Spleen (tissue), 11 donors: ENCODE results near the gene RGS17. TPM values are rescaled to one million over a fixed set of nuclear protein-coding genes. Genes with fewer than 3 reads are reported as not detected.

Source experiments
- DNase-seq: peaks from one replicate; pipeline ENCODE4 v3.0.0-alpha.2; 2020
- H3K27ac ChIP-seq, 8 donors: fragments of 200-600 bp; sonication (generic) in 7 of 8; 1 replicate in 4 of 8; 2 replicates in 4 of 8; pipeline versions ENCODE4 v1.5.0 to v1.8.0; 2016 to 2021; ENCODE audit warnings: inconsistent platforms in 4 of 8, mild to moderate bottlenecking in 4 of 8, moderate library complexity in 1 of 8
- H3K27me3 ChIP-seq, 7 donors: fragments of 200-600 bp; sonication (generic) in 6 of 7; replicated peaks in 1 of 7; 1 replicate in 4 of 7; 2 replicates in 3 of 7; pipeline versions ENCODE4 v1.5.0 to v1.8.0; 2016 to 2021; ENCODE audit warnings: inconsistent platforms in 3 of 7, mild to moderate bottlenecking in 1 of 7
- H3K36me3 ChIP-seq, 6 donors: fragments of 200-600 bp; sonication (generic) in 5 of 6; 1 replicate in 4 of 6; 2 replicates in 2 of 6; pipeline versions ENCODE4 v1.5.0 to v1.8.0; 2016 to 2021; ENCODE audit warnings: inconsistent platforms in 2 of 6
- H3K4me1 ChIP-seq, 6 donors: fragments of 200-600 bp; sonication (generic) in 5 of 6; 1 replicate in 3 of 6; 2 replicates in 3 of 6; pipeline versions ENCODE4 v1.5.0 to v1.8.0; 2016 to 2021; ENCODE audit warnings: inconsistent platforms in 3 of 6
- H3K4me3 ChIP-seq, 8 donors: fragments of 200-600 bp; sonication (generic) in 7 of 8; 1 replicate in 4 of 8; 2 replicates in 4 of 8; pipeline versions ENCODE4 v1.5.0 to v1.8.0; 2016 to 2021; ENCODE audit warnings: inconsistent platforms in 4 of 8, mild to moderate bottlenecking in 4 of 8, moderate library complexity in 2 of 8
- H3K9me3 ChIP-seq, 8 donors: fragments of 200-600 bp; sonication (generic) in 7 of 8; 1 replicate in 4 of 8; 2 replicates in 4 of 8; pipeline versions ENCODE4 v1.5.0 to v1.8.0; 2016 to 2021; ENCODE audit warnings: inconsistent platforms in 4 of 8
- POLR2A ChIP-seq, 3 donors: fragments of 450-650 bp; IDR thresholded peaks; one replicate each; pipeline ENCODE4 v1.5.1; 2017; ENCODE audit warnings: antibody characterized with exemption in 3 of 3, mild to moderate bottlenecking in 1 of 3
- POLR2AphosphoS5 ChIP-seq, 3 donors: sonication (generic); formaldehyde crosslinking; IDR thresholded peaks; one replicate each; pipeline ENCODE4 v1.5.1; 2017; ENCODE audit warnings: antibody characterized with exemption in 3 of 3
- WGBS, 5 donors: extraction: QIAGEN DNeasy Blood & Tissue Kit in 3 of 5; methylation state at CpG; one replicate each; pipeline versions ENCODE4 v1.1.5 to v1.1.7; 2013 to 2018; 5-methylcytosine and 5-hydroxymethylcytosine counted together
- intact Hi-C: fragments of 100-400 bp; cut with DNase I; formaldehyde crosslinking; loops from one replicate; pipeline ENCODE4 v1.15.0; 2023; ENCODE audit warnings: low total_unique reads
- polyA plus RNA-seq, 3 donors: library from polyadenylated mRNA; stranded (reverse); fragments of 200-250 nt; gene quantifications; one replicate each; pipeline ENCODE4 v1.2.1, GENCODE V29; 2013
- total RNA-seq, 7 donors: library from RNA; depleted of rRNA in 3 of 7; stranded (reverse); fragments of >200 nt in 3 of 7; fragmentation: NEBNext Ultra II Directional in 4 of 7; extraction: Animal tissue kit (Norgen Biotek cat#: 25700) in 4 of 7; gene quantifications; one replicate each; pipeline versions ENCODE4 v1.1.0 to v1.2.1, GENCODE V29; 2016 to 2021
- TF ChIP-seq, protein P1 (sequence below), 11 experiments: fragments of 200-600 bp in 7 of 11; fragments of 450-650 bp in 4 of 11; sonication (generic) in 4 of 11; IDR thresholded peaks in 8 of 11; conservative IDR thresholded peaks in 3 of 11; 1 replicate in 7 of 11; 2 replicates in 4 of 11; pipeline versions ENCODE4 v1.4.0 to v1.8.0; 2016 to 2021; ENCODE audit warnings: antibody characterized with exemption in 11 of 11, inconsistent platforms in 4 of 11, mild to moderate bottlenecking in 1 of 11
- donor health status: healthy with polysubstance abuse.
- donor health status: DM: no; HTN: no; CAD: no; lungs with moderate emphysema.
- donor health status: DM: no; HTN: no; CAD: no.
- donor health status: Bipolar disorder and iron deficiency.
- donor health status: healthy.
- donor health status: DM: no; HTN: no; CAD: no.
- donor health status: DM: yes; HTN: yes; CAD: no.

The RGS17 gene
- total and polyA plus RNA-seq, 10 donors, result 0.03 to 0.33 (median 0.07) TPM; not detected in 5

DNA sequence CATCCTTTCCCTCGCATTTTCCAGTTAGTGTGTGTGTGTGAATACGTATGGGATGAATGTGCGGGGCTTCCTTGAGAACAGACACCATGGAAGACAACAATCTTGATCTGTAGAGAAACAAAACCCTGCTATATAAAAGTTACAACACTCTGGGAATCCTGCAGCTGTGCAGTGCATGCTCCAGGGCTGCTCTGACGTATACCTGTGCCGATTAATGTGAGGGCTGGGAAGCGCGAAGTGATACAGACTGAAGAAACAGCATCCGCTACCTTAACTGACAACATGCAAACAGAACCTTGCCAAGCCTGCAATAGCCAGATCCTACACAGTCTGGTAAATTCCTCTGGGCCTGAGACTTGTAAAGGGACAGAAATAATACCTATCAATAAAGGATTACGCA is 96.9 kb downstream of the RGS17 start:
- Histone ChIP-seq H3K36me3 (no peaks in the 10 kb centered on the region), H3K27me3 (no peaks in the 10 kb centered on the region), H3K27ac (no peak overlapping the region), H3K4me3 (no peak overlapping the region), H3K9me3 (no peaks in the 10 kb centered on the region), H3K4me1 (no peaks in the 10 kb centered on the region)
- 96 to 99% (median 96%) methylated on average over 9 of the region's 9 CpGs for WGBS, 5 donors
- intact Hi-C loops, result no loop called here
- TF ChIP-seq, protein P1, sequence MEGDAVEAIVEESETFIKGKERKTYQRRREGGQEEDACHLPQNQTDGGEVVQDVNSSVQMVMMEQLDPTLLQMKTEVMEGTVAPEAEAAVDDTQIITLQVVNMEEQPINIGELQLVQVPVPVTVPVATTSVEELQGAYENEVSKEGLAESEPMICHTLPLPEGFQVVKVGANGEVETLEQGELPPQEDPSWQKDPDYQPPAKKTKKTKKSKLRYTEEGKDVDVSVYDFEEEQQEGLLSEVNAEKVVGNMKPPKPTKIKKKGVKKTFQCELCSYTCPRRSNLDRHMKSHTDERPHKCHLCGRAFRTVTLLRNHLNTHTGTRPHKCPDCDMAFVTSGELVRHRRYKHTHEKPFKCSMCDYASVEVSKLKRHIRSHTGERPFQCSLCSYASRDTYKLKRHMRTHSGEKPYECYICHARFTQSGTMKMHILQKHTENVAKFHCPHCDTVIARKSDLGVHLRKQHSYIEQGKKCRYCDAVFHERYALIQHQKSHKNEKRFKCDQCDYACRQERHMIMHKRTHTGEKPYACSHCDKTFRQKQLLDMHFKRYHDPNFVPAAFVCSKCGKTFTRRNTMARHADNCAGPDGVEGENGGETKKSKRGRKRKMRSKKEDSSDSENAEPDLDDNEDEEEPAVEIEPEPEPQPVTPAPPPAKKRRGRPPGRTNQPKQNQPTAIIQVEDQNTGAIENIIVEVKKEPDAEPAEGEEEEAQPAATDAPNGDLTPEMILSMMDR (IDR thresholded peaks at IDR 0.05 in 8 of 11, conservative IDR thresholded peaks at IDR 0.05 in 3 of 11), result no peak
- TF ChIP-seq POLR2AphosphoS5 (IDR thresholded peaks at IDR 0.05) (no peak), POLR2A (IDR thresholded peaks at IDR 0.05) (no peak)
- DNase-seq, result no peak

DNA sequence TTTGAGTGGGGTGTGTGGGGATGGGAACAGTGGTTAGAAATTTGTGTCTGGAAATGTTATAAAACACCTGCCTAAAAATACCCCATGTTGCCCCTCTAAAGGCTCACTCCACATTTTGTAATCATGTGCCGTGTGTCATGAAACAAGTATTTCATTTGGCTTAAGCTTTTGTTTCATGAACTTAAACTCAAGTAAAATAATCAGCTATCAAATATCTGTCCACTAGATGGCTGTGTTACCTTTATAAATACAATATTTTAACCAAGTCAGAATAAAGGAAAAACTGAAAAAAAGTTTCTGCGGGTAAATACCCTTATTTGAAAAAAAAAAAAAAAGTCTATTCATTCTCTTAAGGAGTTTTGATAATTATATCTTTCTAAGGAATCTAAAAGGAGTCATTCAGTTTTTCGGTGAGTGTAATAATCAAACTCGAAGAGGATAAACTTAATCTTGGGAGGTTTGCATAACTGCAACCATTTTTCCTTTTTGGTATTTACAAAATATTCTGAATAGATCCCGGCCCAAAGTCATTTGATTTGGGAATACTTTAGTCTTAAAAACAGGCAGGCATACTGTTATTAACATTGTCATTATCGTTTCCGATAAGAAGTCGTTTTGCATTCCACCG is 98.7 kb downstream of the RGS17 start:
- no peaks in the 10 kb centered on the region for H3K36me3 ChIP-seq
- DNase-seq, result no peak
- H3K4me1 ChIP-seq, result no peaks in the 10 kb centered on the region
- 73 to 79% (median 75%) methylated on average over 9 of the region's 9 CpGs for WGBS, 5 donors
- no peak overlapping the region for H3K4me3 ChIP-seq
- TF ChIP-seq, protein P1 (IDR thresholded peaks at IDR 0.05 in 8 of 11, conservative IDR thresholded peaks at IDR 0.05 in 3 of 11), result peak in 1 of 11 experiments; percentile 20
- TF ChIP-seq POLR2A (IDR thresholded peaks at IDR 0.05) (no peak), POLR2AphosphoS5 (IDR thresholded peaks at IDR 0.05) (no peak)
- no peaks in the 10 kb centered on the region for H3K27me3 ChIP-seq
- H3K27ac ChIP-seq, result no peak overlapping the region
- no peaks in the 10 kb centered on the region for H3K9me3 ChIP-seq
- intact Hi-C loops, result no loop called here

DNA sequence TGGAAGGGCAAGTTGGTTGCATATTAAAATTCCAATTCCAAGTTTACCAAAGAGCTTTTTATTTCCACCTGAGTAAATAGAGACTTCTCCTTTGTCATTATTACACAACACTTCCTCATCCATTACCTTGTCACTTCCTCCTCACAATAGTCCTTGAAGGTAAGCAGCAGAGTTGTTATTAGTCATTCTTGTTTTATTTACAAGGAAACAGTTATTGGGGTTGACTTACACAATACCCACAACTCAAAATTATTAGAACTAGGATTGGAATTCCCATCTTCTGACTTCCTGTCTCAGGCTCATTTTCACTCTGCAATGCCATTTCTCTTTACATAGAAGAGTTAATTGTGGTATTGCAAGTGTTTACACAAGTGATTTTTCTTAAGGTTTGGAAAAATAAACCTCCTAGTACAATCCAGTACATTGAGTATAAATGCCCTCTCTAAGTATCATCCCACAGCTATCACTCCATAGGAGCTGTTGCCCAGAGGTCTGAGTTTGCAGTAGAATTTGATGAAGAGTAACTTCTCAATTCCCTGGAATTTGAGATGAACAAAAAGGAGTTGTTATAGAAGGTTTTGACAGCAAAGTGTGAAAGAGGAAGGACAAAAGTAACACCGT is 99.6 kb downstream of the RGS17 start:
- no peaks in the 10 kb centered on the region for H3K27me3 ChIP-seq
- no peaks in the 10 kb centered on the region for H3K36me3 ChIP-seq
- no peaks in the 10 kb centered on the region for H3K4me1 ChIP-seq
- H3K27ac ChIP-seq, result no peak overlapping the region
- no peak overlapping the region for H3K4me3 ChIP-seq
- 24 to 53% (median 36%) methylated on average over 1 of the region's 1 CpG for WGBS, 5 donors
- H3K9me3 ChIP-seq, result no peaks in the 10 kb centered on the region
- TF ChIP-seq POLR2A (IDR thresholded peaks at IDR 0.05), result no peak
- no peak for TF ChIP-seq POLR2AphosphoS5 (IDR thresholded peaks at IDR 0.05)
- TF ChIP-seq, protein P1 (IDR thresholded peaks at IDR 0.05 in 8 of 11, conservative IDR thresholded peaks at IDR 0.05 in 3 of 11), result no peak
- no peak for DNase-seq
- intact Hi-C loops, result no loop called here

DNA sequence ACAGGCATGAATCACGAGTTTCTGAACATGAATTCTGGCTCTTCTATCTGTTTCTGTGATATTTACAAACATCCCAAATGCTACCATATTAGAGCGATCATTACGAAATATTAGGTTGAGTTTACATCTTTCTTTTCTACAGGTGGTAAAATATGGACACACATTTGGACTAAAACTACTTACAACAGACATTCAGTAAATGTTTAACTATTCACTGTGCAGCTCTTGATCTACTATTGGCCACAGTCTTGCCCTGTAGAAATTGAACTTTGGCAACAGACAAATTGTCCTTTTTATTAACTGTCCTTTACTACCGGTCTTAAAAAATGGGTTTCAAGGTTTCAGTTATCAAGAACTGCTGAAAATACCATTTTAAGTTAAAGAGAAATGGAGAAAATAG is 102.1 kb downstream of the RGS17 start:
- Histone ChIP-seq H3K4me1 (peaks cover 0 to 7% (median 6%) of the 10 kb centered on the region in 6 donors), H3K9me3 (no peaks in the 10 kb centered on the region), H3K27me3 (peaks cover 0 to 5% (median 0%) of the 10 kb centered on the region in 7 donors), H3K4me3 (no peak overlapping the region), H3K27ac (no peak overlapping the region), H3K36me3 (no peaks in the 10 kb centered on the region)
- no peak for TF ChIP-seq POLR2A (IDR thresholded peaks at IDR 0.05)
- no peak for TF ChIP-seq POLR2AphosphoS5 (IDR thresholded peaks at IDR 0.05)
- TF ChIP-seq, protein P1 (IDR thresholded peaks at IDR 0.05 in 8 of 11, conservative IDR thresholded peaks at IDR 0.05 in 3 of 11), result no peak
- no peak for DNase-seq
- 77 to 92% (median 87%) methylated on average over 4 of the region's 4 CpGs for WGBS, 5 donors
- intact Hi-C loops, result loop anchor here (10.0 kb wide), 1 partner anchor 164 kb away; no protein-coding TSS in a partner anchor
